RWPE1 (cell line): Measurements from ENCODE around the gene VPS37C.

Experiments used
- CTCF ChIA-PET: fragments of 350-600 bp; sonication (Branson Sonifier 250); formaldehyde crosslinking; extraction: SDS; loops from one replicate; lab custom pipeline; 2021; lab: Yijun Ruan, JAX
- POLR2A ChIA-PET: fragments of 400-600 bp; formaldehyde crosslinking; extraction: SDS; loops from one replicate; lab custom pipeline; 2020; ENCODE audit warnings: antibody characterized with exemption; ENCODE audit not compliant: low non-redundant PET; lab: Yijun Ruan, JAX
- DNase-seq: peaks from one replicate; pipeline ENCODE4 v3.0.0; 2012; ENCODE audit warnings: low spot score
- H3K27ac ChIP-seq: fragments of 450-650 bp; 2 replicates; pipeline ENCODE4 v1.5.1; 2017
- CTCF ChIP-seq: fragments of 450-650 bp; conservative IDR thresholded peaks from 2 replicates; pipeline ENCODE4 v1.5.1; 2017; ENCODE audit warnings: low read depth, mild to moderate bottlenecking

Gene VPS37C

GRCh38 chr11:61111050-61111435, 50.2 kb downstream of the VPS37C start:
- ChIA-PET POLR2A (no interaction called here), CTCF (interaction anchor here (1.3 kb wide), 1 partner anchor 18 kb away, joined by 3 read pairs; no protein-coding TSS in a partner anchor)
- TF ChIP-seq CTCF: no peak
- H3K27ac ChIP-seq: no peak overlapping the region
- no peak for DNase-seq

- ChIA-PET CTCF (interaction anchor here (0.6 kb wide), 1 partner anchor 476 kb away, joined by 5 read pairs; no protein-coding TSS in a partner anchor), POLR2A (no interaction called here)
- no peak for DNase-seq
- no peak overlapping the region for H3K27ac ChIP-seq
- TF ChIP-seq CTCF: no peak
Observed at GRCh38 chr11:61110255-61111049, 50.8 kb downstream of the VPS37C start.

- ChIA-PET POLR2A (no interaction called here), CTCF (interaction anchor here (0.6 to 0.7 kb wide), 2 partner anchors 242 to 477 kb away, joined by 3 to 5 read pairs; no protein-coding TSS in a partner anchor)
- DNase-seq: no peak
- TF ChIP-seq CTCF: no peak
- H3K27ac ChIP-seq: no peak overlapping the region
Observed at GRCh38 chr11:61109671-61110070, 51.6 kb downstream of the VPS37C start.

- H3K27ac ChIP-seq: no peak overlapping the region
- DNase-seq: no peak
- POLR2A ChIA-PET: no interaction called here
- CTCF ChIA-PET: interaction anchor here (0.7 kb wide), 2 partner anchors 18 to 241 kb away, joined by 3 read pairs; no protein-coding TSS in a partner anchor
- no peak for TF ChIP-seq CTCF
Observed at GRCh38 chr11:61108847-61109585, 52.2 kb downstream of the VPS37C start.

DNA sequence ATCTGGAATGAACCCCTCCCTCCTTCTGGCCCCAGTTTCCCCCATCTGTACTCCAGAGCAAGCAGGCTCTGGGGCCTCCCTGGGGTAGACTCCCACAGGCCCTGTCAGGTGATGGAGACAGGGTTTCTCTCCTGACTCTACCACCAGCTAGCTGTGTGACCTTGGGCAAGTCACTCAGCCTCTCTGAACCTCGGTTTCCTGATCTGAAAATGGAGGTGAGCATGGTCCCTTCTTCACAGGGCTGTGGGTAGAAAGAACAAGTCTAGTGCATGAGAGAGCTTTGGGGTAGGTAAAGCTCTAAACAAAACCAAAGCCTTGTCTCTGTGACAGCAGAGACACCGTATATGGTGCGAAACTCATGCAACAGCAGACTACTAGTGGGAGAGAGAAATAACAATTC, 53.3 kb downstream of the VPS37C start:
- H3K27ac ChIP-seq: no peak overlapping the region
- TF ChIP-seq CTCF: no peak
- CTCF ChIA-PET: interaction anchor here (0.7 kb wide), 1 partner anchor 19 kb away, joined by 3 read pairs; no protein-coding TSS in a partner anchor
- no peak for DNase-seq
- POLR2A ChIA-PET: no interaction called here

GRCh38 chr11:61106894-61107470, 54.2 kb downstream of the VPS37C start:
- POLR2A ChIA-PET: no interaction called here

More at GRCh38 chr11:61106894-61107470, 54.2 kb downstream of the VPS37C start:
- TF ChIP-seq CTCF: no peak
- CTCF ChIA-PET: no interaction called here
- H3K27ac ChIP-seq: no peak overlapping the region
- no peak for DNase-seq
